K562 (cell line): ENCODE results near the gene CCDC97. TPM values are rescaled to one million over a fixed set of nuclear protein-coding genes. Genes with fewer than 3 reads are reported as not detected.

Source experiments
- ARID4B ChIP-seq: sonication (generic); formaldehyde crosslinking; IDR thresholded peaks from 2 replicates; pipeline ENCODE4 v1.8.0; 2022; ENCODE audit warnings: mild to moderate bottlenecking, missing genetic modification reagents
- KAT7 ChIP-seq: sonication (generic); formaldehyde crosslinking; IDR thresholded peaks from 2 replicates; pipeline ENCODE4 v1.8.0; 2022; ENCODE audit warnings: missing genetic modification reagents, mild to moderate bottlenecking, borderline replicate concordance
- MAFG ChIP-seq: fragments of 450-650 bp; conservative IDR thresholded peaks from 2 replicates; pipeline ENCODE4 v1.6.1; 2016; ENCODE audit warnings: missing genetic modification characterization, missing compliant biosample characterization
- NFRKB ChIP-seq: fragments of 450-650 bp; IDR thresholded peaks from 2 replicates; pipeline ENCODE4 v1.6.1; 2016; ENCODE audit warnings: low read depth
- PHF8 ChIP-seq: fragments of 200-600 bp; sonication (generic); IDR thresholded peaks from 2 replicates; pipeline ENCODE4 v1.6.1; 2012; ENCODE audit warnings: mixed run types, mild to moderate bottlenecking, inconsistent platforms, low read length, moderate library complexity, borderline replicate concordance
- POLR2AphosphoS5 ChIP-seq: IDR thresholded peaks from 2 replicates; pipeline ENCODE4 v1.6.1; 2011; ENCODE audit warnings: mild to moderate bottlenecking, low read depth, low read length, moderate library complexity; ENCODE audit not compliant: control insufficient read depth, insufficient read depth
- SIN3B ChIP-seq: fragments of 450-650 bp; IDR thresholded peaks from 2 replicates; pipeline ENCODE4 v1.6.1; 2017; ENCODE audit warnings: low read depth, mild to moderate bottlenecking, moderate library complexity
- SRSF7 ChIP-seq: fragments of 200-400 bp; formaldehyde crosslinking; optimal IDR thresholded peaks from 2 replicates; pipeline ENCODE3; 2017; ENCODE audit warnings: mild to moderate bottlenecking, low read depth, low read length
- TAF1 ChIP-seq: IDR thresholded peaks from 2 replicates; pipeline ENCODE4 v1.6.1; 2011; ENCODE audit warnings: mild to moderate bottlenecking, low read length, moderate library complexity; ENCODE audit not compliant: insufficient read depth, control insufficient read depth, severe bottlenecking; ENCODE audit errors: extremely low read depth
- WHSC1 ChIP-seq: IDR thresholded peaks from one replicate; pipeline ENCODE4 v1.6.1; 2012; ENCODE audit warnings: low read length, control low read depth, inconsistent platforms
- polyA plus RNA-seq, 8 experiments: library from polyadenylated mRNA; depleted of rRNA in 4 of 8; stranded (reverse) in 5 of 8; unstranded in 3 of 8; fragments of >200 nt; fragmentation: Nextera tagmentation in 2 of 8; fragmentation: Illumina TruSeq in 1 of 8; extraction: Ambion mirVana in 2 of 8; extraction: Trizol in 1 of 8; gene quantifications; 2 replicates each; pipeline versions ENCODE4 v1.2.1 to v1.2.3, GENCODE V29; 2011 to 2014; ENCODE audit warnings: inconsistent platforms in 1 of 8, missing spikeins in 1 of 8
- total RNA-seq, 7 experiments: library from RNA; depleted of rRNA in 6 of 7; stranded (reverse); fragments of >200 nt in 6 of 7; fragmentation: Illumina TruSeq in 2 of 7; extraction: Trizol in 2 of 7; gene quantifications; 2 replicates each; pipeline versions ENCODE4 v1.2.1 to v1.2.3, GENCODE V29; 2011 to 2021; ENCODE audit warnings: low replicate concordance in 1 of 7
- TF ChIP-seq, protein P1 (sequence below): fragments of 450-650 bp; IDR thresholded peaks from 2 replicates; pipeline ENCODE4 v1.6.1; 2018; ENCODE audit not compliant: partially characterized antibody
- TF ChIP-seq, protein P2 (sequence below): sonication (generic); formaldehyde crosslinking; IDR thresholded peaks from 2 replicates; pipeline ENCODE4 v1.8.0; 2023; ENCODE audit warnings: missing genetic modification reagents, mild to moderate bottlenecking, borderline replicate concordance

The CCDC97 gene
- total and polyA plus RNA-seq, 9 of the 15 experiments (the other 6 are each of a cell fraction or from before 2014, with no cell fraction given) = 0.60 to 16.5 (median 7.0) TPM

- TF ChIP-seq, protein P1, sequence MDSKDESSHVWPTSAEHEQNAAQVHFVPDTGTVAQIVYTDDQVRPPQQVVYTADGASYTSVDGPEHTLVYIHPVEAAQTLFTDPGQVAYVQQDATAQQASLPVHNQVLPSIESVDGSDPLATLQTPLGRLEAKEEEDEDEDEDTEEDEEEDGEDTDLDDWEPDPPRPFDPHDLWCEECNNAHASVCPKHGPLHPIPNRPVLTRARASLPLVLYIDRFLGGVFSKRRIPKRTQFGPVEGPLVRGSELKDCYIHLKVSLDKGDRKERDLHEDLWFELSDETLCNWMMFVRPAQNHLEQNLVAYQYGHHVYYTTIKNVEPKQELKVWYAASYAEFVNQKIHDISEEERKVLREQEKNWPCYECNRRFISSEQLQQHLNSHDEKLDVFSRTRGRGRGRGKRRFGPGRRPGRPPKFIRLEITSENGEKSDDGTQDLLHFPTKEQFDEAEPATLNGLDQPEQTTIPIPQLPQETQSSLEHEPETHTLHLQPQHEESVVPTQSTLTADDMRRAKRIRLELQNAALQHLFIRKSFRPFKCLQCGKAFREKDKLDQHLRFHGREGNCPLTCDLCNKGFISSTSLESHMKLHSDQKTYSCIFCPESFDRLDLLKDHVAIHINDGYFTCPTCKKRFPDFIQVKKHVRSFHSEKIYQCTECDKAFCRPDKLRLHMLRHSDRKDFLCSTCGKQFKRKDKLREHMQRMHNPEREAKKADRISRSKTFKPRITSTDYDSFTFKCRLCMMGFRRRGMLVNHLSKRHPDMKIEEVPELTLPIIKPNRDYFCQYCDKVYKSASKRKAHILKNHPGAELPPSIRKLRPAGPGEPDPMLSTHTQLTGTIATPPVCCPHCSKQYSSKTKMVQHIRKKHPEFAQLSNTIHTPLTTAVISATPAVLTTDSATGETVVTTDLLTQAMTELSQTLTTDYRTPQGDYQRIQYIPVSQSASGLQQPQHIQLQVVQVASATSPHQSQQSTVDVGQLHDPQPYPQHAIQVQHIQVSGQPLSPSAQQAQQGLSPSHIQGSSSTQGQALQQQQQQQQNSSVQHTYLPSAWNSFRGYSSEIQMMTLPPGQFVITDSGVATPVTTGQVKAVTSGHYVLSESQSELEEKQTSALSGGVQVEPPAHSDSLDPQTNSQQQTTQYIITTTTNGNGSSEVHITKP = no peak
- TF ChIP-seq SIN3B (peak; percentile 19; the same call in 1 of the 2 replicates), SRSF7 (peak; percentile 23), WHSC1 (no peak), NFRKB (no peak), KAT7 (0 out of 2 replicates have a peak, but pooled peaks have one; percentile 85), ARID4B (peak; percentile 85), PHF8 (peak; percentile 82; the same call in 1 of the 2 replicates), MAFG (tag) (no peak), POLR2AphosphoS5 (peak; percentile 13; the same call in 1 of the 2 replicates), TAF1 (peak; percentile 26)
- TF ChIP-seq, protein P2, sequence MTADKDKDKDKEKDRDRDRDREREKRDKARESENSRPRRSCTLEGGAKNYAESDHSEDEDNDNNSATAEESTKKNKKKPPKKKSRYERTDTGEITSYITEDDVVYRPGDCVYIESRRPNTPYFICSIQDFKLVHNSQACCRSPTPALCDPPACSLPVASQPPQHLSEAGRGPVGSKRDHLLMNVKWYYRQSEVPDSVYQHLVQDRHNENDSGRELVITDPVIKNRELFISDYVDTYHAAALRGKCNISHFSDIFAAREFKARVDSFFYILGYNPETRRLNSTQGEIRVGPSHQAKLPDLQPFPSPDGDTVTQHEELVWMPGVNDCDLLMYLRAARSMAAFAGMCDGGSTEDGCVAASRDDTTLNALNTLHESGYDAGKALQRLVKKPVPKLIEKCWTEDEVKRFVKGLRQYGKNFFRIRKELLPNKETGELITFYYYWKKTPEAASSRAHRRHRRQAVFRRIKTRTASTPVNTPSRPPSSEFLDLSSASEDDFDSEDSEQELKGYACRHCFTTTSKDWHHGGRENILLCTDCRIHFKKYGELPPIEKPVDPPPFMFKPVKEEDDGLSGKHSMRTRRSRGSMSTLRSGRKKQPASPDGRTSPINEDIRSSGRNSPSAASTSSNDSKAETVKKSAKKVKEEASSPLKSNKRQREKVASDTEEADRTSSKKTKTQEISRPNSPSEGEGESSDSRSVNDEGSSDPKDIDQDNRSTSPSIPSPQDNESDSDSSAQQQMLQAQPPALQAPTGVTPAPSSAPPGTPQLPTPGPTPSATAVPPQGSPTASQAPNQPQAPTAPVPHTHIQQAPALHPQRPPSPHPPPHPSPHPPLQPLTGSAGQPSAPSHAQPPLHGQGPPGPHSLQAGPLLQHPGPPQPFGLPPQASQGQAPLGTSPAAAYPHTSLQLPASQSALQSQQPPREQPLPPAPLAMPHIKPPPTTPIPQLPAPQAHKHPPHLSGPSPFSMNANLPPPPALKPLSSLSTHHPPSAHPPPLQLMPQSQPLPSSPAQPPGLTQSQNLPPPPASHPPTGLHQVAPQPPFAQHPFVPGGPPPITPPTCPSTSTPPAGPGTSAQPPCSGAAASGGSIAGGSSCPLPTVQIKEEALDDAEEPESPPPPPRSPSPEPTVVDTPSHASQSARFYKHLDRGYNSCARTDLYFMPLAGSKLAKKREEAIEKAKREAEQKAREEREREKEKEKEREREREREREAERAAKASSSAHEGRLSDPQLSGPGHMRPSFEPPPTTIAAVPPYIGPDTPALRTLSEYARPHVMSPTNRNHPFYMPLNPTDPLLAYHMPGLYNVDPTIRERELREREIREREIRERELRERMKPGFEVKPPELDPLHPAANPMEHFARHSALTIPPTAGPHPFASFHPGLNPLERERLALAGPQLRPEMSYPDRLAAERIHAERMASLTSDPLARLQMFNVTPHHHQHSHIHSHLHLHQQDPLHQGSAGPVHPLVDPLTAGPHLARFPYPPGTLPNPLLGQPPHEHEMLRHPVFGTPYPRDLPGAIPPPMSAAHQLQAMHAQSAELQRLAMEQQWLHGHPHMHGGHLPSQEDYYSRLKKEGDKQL (CRISPR knock-in tag) = no peak
Measured at GRCh38 chr19:41264581-41265394, 45.2 kb upstream of the CCDC97 start (continued).
